HepG2 (cell line): Measurements from ENCODE around the gene RSPRY1. TPM values are rescaled to one million over a fixed set of nuclear protein-coding genes. Genes with fewer than 3 reads are reported as not detected.

Experiments
- ATAC-seq: fragments of 200-7000 bp; cut with Tn5 transposase; 3 replicates; pipeline ENCODE4 v1.9.1; 2020; ENCODE audit warnings: mild to moderate bottlenecking, moderate library complexity
- BruUV-seq: library from RNA; stranded (reverse); fragments of 400-500 nt; replicated peaks from 2 replicates; lab custom pipeline; 2021; lab: Mats Ljungman, UMichigan
- CTCF ChIA-PET: fragments of 300-600 bp; formaldehyde crosslinking; extraction: SDS; loops from one replicate; lab custom pipeline; 2021; ENCODE audit warnings: low total read pairs, inconsistent platforms, low intra/inter-chr PET ratio; lab: Yijun Ruan, JAX
- POLR2A ChIA-PET: fragments of 350-600 bp; sonication (Branson Sonifier 250); formaldehyde crosslinking; loops from one replicate; lab custom pipeline; 2020; ENCODE audit warnings: antibody characterized with exemption, inconsistent platforms; lab: Yijun Ruan, JAX
- DNase-seq: peaks from one replicate; pipeline ENCODE4 v3.0.0-alpha.2; 2015; ENCODE audit warnings: low spot score
- FAIRE-seq: peaks from 3 replicates; lab custom pipeline; 2011; peaks lifted over from hg19 to GRCh38; lab: Jason Lieb, UNC
- H2AFZ ChIP-seq: one replicate; pipeline ENCODE4 v1.6.1; 2011; ENCODE audit warnings: low read length, inconsistent platforms
- H3K27ac ChIP-seq: fragments of 300-600 bp; 3 replicates; pipeline ENCODE4 v1.8.0; 2011; ENCODE audit warnings: mixed run types, mild to moderate bottlenecking, mixed read lengths, low read length, inconsistent platforms; ENCODE audit not compliant: insufficient read depth; ENCODE audit errors: extremely low read length
- H3K27me3 ChIP-seq, 2 experiments: fragments of 200-600 bp in 1 of 2; 2 replicates in 1 of 2; 3 replicates in 1 of 2; pipeline versions ENCODE4 v1.6.0 to v1.8.0; 2011; ENCODE audit warnings: low read length in 2 of 2, mild to moderate bottlenecking in 2 of 2, moderate library complexity in 2 of 2, inconsistent platforms in 1 of 2; ENCODE audit not compliant: insufficient read depth in 2 of 2, control insufficient read depth in 1 of 2
- H3K36me3 ChIP-seq, 2 experiments: fragments of 200-600 bp in 1 of 2; replicated peaks in 1 of 2; 2 replicates in 1 of 2; 3 replicates in 1 of 2; pipeline versions ENCODE4 v1.5.1 to v1.8.0; 2011; ENCODE audit warnings: low read length in 2 of 2, inconsistent platforms in 1 of 2; ENCODE audit not compliant: insufficient read depth in 2 of 2, control insufficient read depth in 1 of 2
- H3K4me1 ChIP-seq: 2 replicates; pipeline ENCODE4 v1.5.1; 2012; ENCODE audit warnings: low read length, inconsistent platforms; ENCODE audit not compliant: insufficient read depth
- H3K4me2 ChIP-seq: 2 replicates; pipeline ENCODE4 v1.6.0; 2011; ENCODE audit warnings: low read depth, low read length, inconsistent platforms
- H3K4me3 ChIP-seq, 3 experiments: fragments of 200-600 bp in 1 of 3; sonication (generic), shearing (Covaris generic) in 1 of 3; replicated peaks in 1 of 3; 2 replicates each; pipeline ENCODE4 v1.5.1; 2011 to 2016; ENCODE audit warnings: low read length in 3 of 3, inconsistent platforms in 2 of 3, low read depth in 2 of 3, mild to moderate bottlenecking in 2 of 3, control low read depth in 1 of 3, mixed read lengths in 1 of 3; ENCODE audit not compliant: insufficient read depth in 1 of 3
- H3K79me2 ChIP-seq: one replicate; pipeline ENCODE4 v1.6.1; 2011; ENCODE audit warnings: low read length, inconsistent platforms; ENCODE audit not compliant: insufficient read depth
- H3K9ac ChIP-seq: 2 replicates; pipeline ENCODE4 v1.6.0; 2011; ENCODE audit warnings: mild to moderate bottlenecking, low read depth, low read length, inconsistent platforms; ENCODE audit not compliant: insufficient read depth
- H3K9me3 ChIP-seq: 2 replicates; pipeline ENCODE4 v1.5.1; 2012; ENCODE audit warnings: mild to moderate bottlenecking, low read length
- H4K20me1 ChIP-seq: 2 replicates; pipeline ENCODE4 v1.6.0; 2011; ENCODE audit warnings: inconsistent platforms, mild to moderate bottlenecking, low read length, moderate library complexity; ENCODE audit not compliant: insufficient read depth
- FOXK2 ChIP-seq: fragments of 450-650 bp; IDR thresholded peaks from 2 replicates; pipeline ENCODE4 v1.6.1; 2016
- MNT ChIP-seq: fragments of 450-650 bp; IDR thresholded peaks from 2 replicates; pipeline ENCODE4 v1.6.1; 2016
- PLRG1 ChIP-seq: fragments of 450-650 bp; conservative IDR thresholded peaks from 2 replicates; pipeline ENCODE4 v1.6.1; 2016
- ZMYM4 ChIP-seq: sonication (generic); formaldehyde crosslinking; IDR thresholded peaks from 2 replicates; pipeline ENCODE4 v1.8.1; 2023; ENCODE audit warnings: mild to moderate bottlenecking, missing genetic modification reagents
- ZNF280D ChIP-seq: sonication (generic); formaldehyde crosslinking; IDR thresholded peaks from 2 replicates; pipeline ENCODE4 v1.5.1; 2020; ENCODE audit warnings: mild to moderate bottlenecking, missing genetic modification reagents
- WGBS: methylation state at CpG from one replicate; pipeline ENCODE4 v1.1.6; 2017; ENCODE audit warnings: low lambda C conversion rate; 5-methylcytosine and 5-hydroxymethylcytosine counted together
- in situ Hi-C: cut with HindIII; loops from 2 replicates; pipeline ENCODE4 v1.10.0; 2017; ENCODE audit warnings: low pct_unique_long_range_greater_than_20kb; ENCODE audit not compliant: extremely low pct_ligation_motif_present
- intact Hi-C: fragments of 100-400 bp; cut with micrococcal nuclease; formaldehyde crosslinking; loops from one replicate; pipeline ENCODE4 v1.10.0; 2022; ENCODE audit not compliant: unreplicated experiment
- polyA plus RNA-seq, 8 experiments: library from polyadenylated mRNA; depleted of rRNA in 3 of 8; stranded (reverse) in 7 of 8; unstranded in 1 of 8; fragments of >200 nt; fragmentation: Illumina TruSeq in 4 of 8; extraction: Trizol in 4 of 8; gene quantifications; 2 replicates each; pipeline versions ENCODE4 v1.2.1 to v1.2.3, GENCODE V29; 2011 to 2016; ENCODE audit warnings: low read depth in 4 of 8, missing spikeins in 1 of 8, mixed read lengths in 1 of 8; ENCODE audit not compliant: insufficient read depth in 1 of 8
- total RNA-seq, 5 experiments: library from RNA; depleted of rRNA; stranded (reverse); fragments of >200 nt; fragmentation: Illumina TruSeq; extraction: Trizol; gene quantifications; 2 replicates each; pipeline ENCODE4 v1.2.3, GENCODE V29; 2016; ENCODE audit warnings: low read depth in 1 of 5

Gene RSPRY1
- total and polyA plus RNA-seq, 2 of the 13 experiments (the other 11 are each of a cell fraction or from before 2014, with no cell fraction given) = 53.4 to 61.0 TPM

- POLR2A ChIA-PET = no interaction called here
- DNase-seq (no peak), ATAC-seq (no peak), FAIRE-seq (no peak)
- WGBS = 100% methylated on average over 2 of the region's 2 CpGs
- Histone ChIP-seq H3K9ac (no peak overlapping the region), H3K36me3 (peaks cover 2 to 8% of the 10 kb centered on the region in 2 experiments; a peak in 4 of 5 replicates), H2AFZ (no peak overlapping the region), H3K9me3 (no peaks in the 10 kb centered on the region), H3K79me2 (peaks cover 92% of the 10 kb centered on the region), H3K27ac (peak overlapping the region; percentile 8), H3K4me1 (peaks cover 67% of the 10 kb centered on the region), H4K20me1 (peaks cover 37% of the 10 kb centered on the region), H3K27me3 (no peaks in the 10 kb centered on the region; a peak in 2 of 5 replicates), H3K4me2 (peak overlapping the region; percentile 20; the same call in 1 of the 2 replicates), H3K4me3 (no peak overlapping the region)
- CTCF ChIA-PET = no interaction called here
- in situ Hi-C loops = no loop called here
- BruUV-seq = no TSS peak
- intact Hi-C loops = no loop called here
- TF ChIP-seq PLRG1 = no peak
- no peak for TF ChIP-seq MNT
- no peak for TF ChIP-seq ZNF280D (CRISPR knock-in tag)
- no peak for TF ChIP-seq FOXK2
- TF ChIP-seq ZMYM4 (CRISPR knock-in tag) = no peak
Observed at GRCh38 chr16:57190136-57190535, 4.0 kb downstream of the RSPRY1 start.
